Skeletal muscle satellite cell (primary cell): Measurements from ENCODE around the gene SOCS2.
"Not testable (repeated sequence)": the region's sequence is repeated elsewhere in the genome, so short reads cannot be mapped to it uniquely, and the experiment has no call there.

Experiments
- H3K27me3 ChIP-seq: 2 replicates; pipeline ENCODE4 v1.7.0; 2013; ENCODE audit warnings: low read length; ENCODE audit not compliant: control insufficient read depth, insufficient read depth
- H3K36me3 ChIP-seq: 2 replicates; pipeline ENCODE4 v1.7.0; 2013; ENCODE audit warnings: mild to moderate bottlenecking, control low read depth, low read length; ENCODE audit not compliant: insufficient read depth
- H3K4me1 ChIP-seq: 2 replicates; pipeline ENCODE4 v1.7.0; 2013; ENCODE audit warnings: low read length; ENCODE audit not compliant: control insufficient read depth, insufficient read depth
- H3K4me2 ChIP-seq: 2 replicates; pipeline ENCODE4 v1.7.0; 2013; ENCODE audit warnings: mild to moderate bottlenecking, low read length
- H3K4me3 ChIP-seq: 2 replicates; pipeline ENCODE4 v1.7.0; 2013; ENCODE audit warnings: low read length
- H3K9ac ChIP-seq: 2 replicates; pipeline ENCODE4 v1.7.0; 2013; ENCODE audit warnings: mild to moderate bottlenecking, low read depth, low read length, moderate library complexity
- H3K9me3 ChIP-seq: replicated peaks from 2 replicates; pipeline ENCODE4 v1.7.0; 2013; ENCODE audit warnings: mild to moderate bottlenecking, control low read depth, low read length

SOCS2 gene

DNA sequence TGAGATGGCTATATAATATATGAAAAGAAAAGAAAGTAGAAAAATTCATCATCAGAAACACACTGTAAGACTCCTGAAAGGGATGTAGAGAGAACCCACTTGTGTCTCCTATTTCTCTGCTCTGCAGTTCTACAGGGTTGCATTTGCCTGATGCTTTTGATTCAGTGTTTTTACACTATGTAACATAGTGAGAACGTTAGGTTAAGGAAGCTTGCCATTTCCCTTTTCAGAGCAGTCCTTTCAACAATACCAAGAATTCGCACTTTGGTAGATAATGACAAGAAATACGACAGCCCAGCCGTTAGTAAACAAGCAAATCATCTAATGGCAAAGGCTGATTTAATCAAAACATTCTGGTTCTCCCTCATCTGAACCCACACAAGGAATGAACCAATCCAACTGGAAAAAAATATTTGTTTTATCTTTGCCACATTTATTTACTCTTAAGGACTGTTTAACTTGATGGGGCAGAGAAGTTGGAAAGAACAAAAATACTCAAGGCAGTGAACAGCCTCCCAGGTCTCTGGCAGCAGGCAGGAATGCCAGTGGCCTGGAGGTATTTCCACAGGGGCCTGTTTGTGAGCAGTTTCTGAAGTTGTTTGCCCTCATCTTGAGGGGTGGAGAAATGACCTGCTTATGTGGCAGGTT lies 30.8 kb upstream of the SOCS2 start:
- Histone ChIP-seq H3K4me3 (no peak overlapping the region), H3K9me3 (no peaks in the 10 kb centered on the region)

DNA sequence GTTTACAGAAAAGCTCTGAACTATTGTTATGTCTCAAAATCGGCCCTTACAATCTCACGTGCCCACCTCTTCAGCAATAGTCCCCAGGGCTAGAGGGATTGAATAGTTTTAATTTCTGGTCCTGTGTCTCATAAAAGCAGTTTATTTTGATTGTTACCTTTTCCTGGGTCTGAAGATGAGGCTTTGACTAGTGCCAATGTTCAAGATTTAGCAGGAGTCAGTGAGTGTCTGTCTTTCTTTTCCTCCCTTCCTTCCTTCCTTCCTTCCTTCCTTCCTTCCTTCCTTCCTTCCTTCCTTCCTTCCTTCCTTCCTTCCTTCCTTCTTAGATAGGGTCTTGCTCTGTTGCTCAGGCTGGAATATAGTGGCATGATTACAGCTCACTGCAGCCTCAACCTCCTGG lies 24.7 kb upstream of the SOCS2 start:
- Histone ChIP-seq H3K9me3 (no peaks in the 10 kb centered on the region), H3K9ac (no peak overlapping the region), H3K27me3 (no peaks in the 10 kb centered on the region), H3K4me3 (no peak overlapping the region), H3K4me1 (no peaks in the 10 kb centered on the region), H3K36me3 (no peaks in the 10 kb centered on the region), H3K4me2 (no peak overlapping the region)

More for the DNA sequence above, 30.8 kb upstream of the SOCS2 start:
- no peak overlapping the region for H3K9ac ChIP-seq
- H3K4me1 ChIP-seq = no peaks in the 10 kb centered on the region
- H3K36me3 ChIP-seq = no peaks in the 10 kb centered on the region
- no peaks in the 10 kb centered on the region for H3K27me3 ChIP-seq
- no peak overlapping the region for H3K4me2 ChIP-seq

DNA sequence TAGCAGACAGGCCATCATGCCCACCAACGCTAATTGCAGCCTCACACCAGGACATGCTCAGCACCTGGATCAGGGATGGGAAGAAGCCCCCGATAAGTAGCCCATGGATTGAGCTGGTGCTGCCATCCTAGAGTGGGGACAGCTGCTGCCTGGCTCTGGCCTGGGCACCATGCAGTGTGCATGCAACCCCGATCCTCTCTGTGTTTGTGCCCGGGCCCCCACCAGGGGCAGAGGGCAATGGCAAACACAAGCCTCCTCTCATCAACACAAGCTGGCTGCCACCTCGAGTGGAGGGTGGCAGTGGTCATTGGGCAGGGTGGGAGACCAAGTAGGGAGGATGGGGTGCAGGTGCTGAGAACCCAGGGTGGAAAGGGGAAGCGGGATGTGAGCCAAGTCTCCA lies 23.3 kb upstream of the SOCS2 start:
- Histone ChIP-seq H3K36me3 (no peaks in the 10 kb centered on the region), H3K9me3 (no peaks in the 10 kb centered on the region), H3K4me3 (no peak overlapping the region), H3K27me3 (no peaks in the 10 kb centered on the region), H3K4me1 (no peaks in the 10 kb centered on the region), H3K9ac (no peak overlapping the region), H3K4me2 (no peak overlapping the region)

DNA sequence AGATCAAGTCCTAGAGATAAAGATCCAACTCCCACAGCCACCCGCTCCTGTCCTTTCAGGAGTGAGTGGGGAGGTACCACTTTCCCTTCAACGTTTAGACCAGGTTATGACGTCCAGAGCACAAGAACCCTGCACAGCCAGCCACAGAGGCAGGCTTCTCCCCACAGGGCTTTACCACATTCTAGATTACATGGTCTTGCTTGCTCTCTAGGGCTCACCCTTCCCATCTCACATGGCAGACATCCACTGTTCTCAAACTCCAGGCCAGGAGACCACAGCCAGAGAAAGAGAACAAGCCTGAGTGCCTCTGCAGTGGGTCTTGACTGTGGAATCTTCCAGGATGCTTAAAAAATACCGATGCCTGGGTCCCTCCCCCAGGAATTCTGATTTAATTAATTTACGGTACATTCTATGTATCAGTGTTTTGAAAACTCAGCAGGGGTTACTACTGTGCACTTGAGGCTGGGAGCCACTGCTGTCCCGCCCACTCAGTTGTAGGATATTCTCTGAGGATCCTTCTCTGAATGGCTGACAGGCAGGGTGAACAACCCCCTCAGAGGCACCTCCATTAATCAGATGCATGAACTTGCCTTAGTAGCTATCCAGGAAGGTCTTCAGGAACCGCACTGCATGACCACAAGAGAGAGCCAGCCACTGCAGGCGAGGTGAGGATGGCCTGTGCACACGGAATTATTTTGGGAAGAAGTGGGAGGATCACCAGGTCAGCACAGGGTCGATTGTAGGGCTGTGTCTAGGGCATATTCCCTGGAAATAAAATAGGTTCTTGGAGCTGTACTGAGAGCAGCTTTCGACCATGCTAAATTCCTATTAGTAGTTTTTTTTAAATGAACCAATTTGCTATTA lies 21.5 kb upstream of the SOCS2 start:
- H3K9ac ChIP-seq = no peak overlapping the region

DNA sequence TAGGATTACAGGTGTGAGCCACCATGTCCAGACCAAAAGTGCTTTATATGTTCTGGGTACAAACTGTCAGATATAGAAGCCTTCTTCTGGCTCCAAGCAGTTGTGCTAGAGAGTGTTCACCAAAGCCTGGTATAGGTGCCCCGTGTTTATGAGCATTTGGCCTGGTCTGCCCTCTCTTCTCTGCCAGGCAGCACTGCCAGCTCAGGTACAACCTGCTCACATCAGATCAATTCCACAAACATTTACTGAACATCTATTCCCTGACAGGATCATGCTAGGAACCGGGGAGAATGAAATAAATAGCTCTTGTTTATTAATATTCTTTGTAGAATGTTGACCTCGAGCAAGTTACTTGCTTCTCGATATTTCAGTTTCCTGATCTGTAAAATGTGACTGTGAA lies 20.0 kb upstream of the SOCS2 start:
- Histone ChIP-seq H3K4me2 (no peak overlapping the region), H3K9me3 (no peaks in the 10 kb centered on the region), H3K27me3 (no peaks in the 10 kb centered on the region), H3K4me3 (no peak overlapping the region), H3K36me3 (no peaks in the 10 kb centered on the region), H3K4me1 (no peaks in the 10 kb centered on the region), H3K9ac (no peak overlapping the region)

More for the DNA sequence above, 21.5 kb upstream of the SOCS2 start:
- Histone ChIP-seq H3K4me2 (no peak overlapping the region), H3K9me3 (no peaks in the 10 kb centered on the region), H3K27me3 (no peaks in the 10 kb centered on the region), H3K4me1 (no peaks in the 10 kb centered on the region), H3K36me3 (no peaks in the 10 kb centered on the region), H3K4me3 (no peak overlapping the region)

DNA sequence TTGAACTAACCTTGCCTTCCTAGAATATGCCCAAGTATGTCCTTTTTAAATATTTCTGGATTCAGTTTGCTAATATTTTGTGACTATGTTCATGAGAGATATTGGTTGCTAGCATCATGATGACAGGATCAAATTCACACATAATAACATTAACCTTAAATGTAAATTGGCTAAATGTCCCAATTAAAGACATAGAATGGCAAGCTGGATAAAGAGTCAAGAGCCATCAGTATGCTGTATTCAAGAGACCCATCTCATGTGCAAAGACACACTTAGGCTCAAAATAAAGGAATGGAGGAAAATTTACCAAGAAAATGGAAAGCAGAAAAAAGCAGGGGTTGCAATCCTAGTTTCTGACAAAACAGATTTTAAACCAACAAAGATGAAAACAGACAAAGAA lies 14.6 kb upstream of the SOCS2 start:
- H3K9ac ChIP-seq, H3K4me2 ChIP-seq, H3K27me3 ChIP-seq, H3K9me3 ChIP-seq, H3K36me3 ChIP-seq, H3K4me1 ChIP-seq, H3K4me3 ChIP-seq: not testable (repeated sequence)

DNA sequence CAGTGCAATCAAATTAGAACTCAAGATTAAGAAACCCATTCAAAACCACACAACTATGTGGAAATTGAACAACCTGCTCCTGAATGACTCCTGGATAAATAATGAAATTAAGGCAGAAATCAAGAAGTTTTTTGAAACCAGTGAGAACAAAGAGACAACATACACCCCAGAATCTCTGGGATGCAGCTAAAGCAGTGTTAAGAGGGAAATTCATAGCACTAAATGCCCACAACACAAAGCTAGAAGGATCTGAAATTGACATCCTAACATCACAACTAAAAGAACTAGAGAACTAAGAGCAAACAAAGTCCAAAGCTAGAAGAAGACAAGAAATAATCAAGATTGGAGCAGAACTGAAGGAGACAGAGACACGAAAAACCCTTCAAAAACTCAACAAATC lies 13.8 kb upstream of the SOCS2 start:
- not testable (repeated sequence) for H3K4me1 ChIP-seq, H3K4me2 ChIP-seq, H3K36me3 ChIP-seq, H3K9ac ChIP-seq, H3K9me3 ChIP-seq, H3K4me3 ChIP-seq, H3K27me3 ChIP-seq

DNA sequence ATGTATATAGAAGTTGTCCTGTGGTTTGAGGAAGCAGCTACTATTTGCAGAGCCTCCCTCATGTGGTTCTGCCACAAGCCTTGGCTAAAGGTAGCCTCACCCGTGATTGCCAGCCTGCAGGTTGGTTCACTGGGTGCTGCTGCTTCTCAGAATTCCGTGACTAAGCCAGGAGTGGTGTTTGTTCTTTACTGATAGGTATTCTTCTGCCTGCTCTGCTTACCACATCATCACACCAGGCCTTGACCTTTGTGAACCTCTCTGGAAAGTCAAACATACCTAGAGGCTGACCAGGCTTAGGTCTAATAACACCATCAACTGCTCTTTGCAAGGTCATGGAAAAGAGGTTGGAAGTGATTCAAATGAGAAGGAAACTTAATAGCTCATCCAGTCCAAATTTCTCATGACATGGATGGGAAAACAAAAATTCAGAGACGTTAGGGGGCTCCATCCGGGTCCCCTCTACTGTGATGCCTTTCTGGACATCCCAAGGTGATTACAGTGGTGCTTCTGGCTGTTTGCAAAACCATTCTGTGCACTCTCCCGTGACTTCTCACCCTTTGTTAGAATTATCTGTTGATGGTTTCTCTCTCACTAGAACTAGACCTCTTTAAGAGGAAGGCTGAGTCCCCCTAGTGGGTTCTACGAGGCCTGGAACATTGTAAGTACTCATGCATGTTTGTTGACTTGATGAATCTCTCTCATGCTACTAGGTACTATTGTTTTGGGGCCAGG lies 8.5 kb upstream of the SOCS2 start:
- Histone ChIP-seq H3K9ac (no peak overlapping the region), H3K4me1 (no peaks in the 10 kb centered on the region), H3K9me3 (no peaks in the 10 kb centered on the region), H3K36me3 (no peaks in the 10 kb centered on the region), H3K27me3 (no peaks in the 10 kb centered on the region), H3K4me2 (no peak overlapping the region), H3K4me3 (no peak overlapping the region)

DNA sequence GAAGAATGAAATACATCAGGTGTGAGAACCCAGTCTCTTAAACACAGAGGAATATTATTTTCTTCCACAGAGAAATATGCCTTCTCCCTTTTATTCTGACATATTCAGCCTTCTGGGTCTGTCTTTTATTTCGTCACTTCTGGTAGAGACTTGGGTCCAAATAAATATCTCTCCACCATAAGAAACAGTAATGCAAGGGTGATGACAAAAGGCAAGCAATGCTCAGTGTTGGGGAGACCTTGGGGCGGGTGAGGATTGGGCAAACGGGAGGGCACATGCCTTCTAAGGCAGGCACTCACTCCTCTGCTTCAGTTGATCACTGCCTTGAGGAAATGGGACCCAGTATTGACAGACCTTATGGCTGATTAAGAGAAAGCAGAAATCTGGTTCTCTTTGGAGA lies 6.7 kb upstream of the SOCS2 start:
- Histone ChIP-seq H3K9ac (no peak overlapping the region), H3K4me1 (no peaks in the 10 kb centered on the region), H3K9me3 (no peaks in the 10 kb centered on the region), H3K36me3 (no peaks in the 10 kb centered on the region), H3K4me3 (no peak overlapping the region), H3K27me3 (no peaks in the 10 kb centered on the region), H3K4me2 (no peak overlapping the region)

DNA sequence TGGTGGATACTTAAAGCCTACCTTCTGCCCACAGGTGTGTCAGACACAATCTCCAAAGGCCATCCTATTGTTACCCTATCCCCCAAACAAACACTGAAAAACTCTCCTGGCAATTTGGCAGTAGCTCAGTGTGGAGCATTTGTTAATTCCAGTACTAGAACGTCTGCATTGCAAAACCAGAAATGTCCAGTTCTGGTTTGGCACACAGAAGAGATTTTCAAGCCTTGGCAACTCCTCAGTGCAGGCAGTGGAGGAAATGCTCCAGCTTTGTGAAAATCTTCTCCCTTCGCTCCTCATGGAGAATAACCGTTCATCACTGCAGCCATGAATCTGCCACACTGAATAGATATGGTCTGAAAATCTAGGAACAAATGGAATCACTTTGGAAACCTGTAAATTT lies 5.3 kb upstream of the SOCS2 start:
- H3K9ac ChIP-seq = no peak overlapping the region
- peaks cover 2% of the 10 kb centered on the region for H3K4me1 ChIP-seq
- H3K4me2 ChIP-seq = no peak overlapping the region
- no peak overlapping the region for H3K4me3 ChIP-seq
- H3K27me3 ChIP-seq = no peaks in the 10 kb centered on the region
- no peaks in the 10 kb centered on the region for H3K9me3 ChIP-seq
- no peaks in the 10 kb centered on the region for H3K36me3 ChIP-seq

DNA sequence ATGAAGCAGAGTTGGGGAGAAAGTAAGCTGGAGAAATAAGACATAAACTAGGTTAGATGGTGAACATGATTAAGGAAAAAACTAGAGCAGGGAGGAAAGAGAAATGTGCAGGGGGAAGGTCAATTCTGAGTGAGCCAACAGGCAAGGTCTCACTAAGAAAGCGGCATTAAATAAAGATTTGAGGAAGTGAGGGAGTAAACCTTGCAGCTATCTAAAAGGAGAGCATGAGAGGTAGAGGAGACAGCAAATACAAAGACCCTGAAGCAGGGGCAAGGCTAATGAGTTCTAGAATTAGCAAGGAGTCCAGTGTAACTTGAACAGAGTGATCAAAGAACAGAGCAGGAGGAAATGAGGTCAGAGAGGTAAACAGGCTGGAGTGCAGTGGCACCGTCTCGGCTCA lies 4.4 kb upstream of the SOCS2 start:
- Histone ChIP-seq H3K4me1 (peaks cover 9% of the 10 kb centered on the region), H3K9ac (no peak overlapping the region), H3K4me2 (no peak overlapping the region), H3K27me3 (peaks cover 5% of the 10 kb centered on the region), H3K9me3 (no peaks in the 10 kb centered on the region), H3K4me3 (no peak overlapping the region), H3K36me3 (no peaks in the 10 kb centered on the region)
